RWPE2 (cell line): ENCODE data around the gene FGD5.

Experiments
- ATAC-seq: fragments of 200-7000 bp; cut with Tn5 transposase; 3 replicates; pipeline ENCODE4 v1.9.1; 2021; ENCODE audit warnings: low read depth
- DNase-seq: peaks from one replicate; pipeline ENCODE4 v3.0.0-alpha.2; 2020; ENCODE audit warnings: low spot score
- H3K27ac ChIP-seq: fragments of 450-650 bp; 2 replicates; pipeline ENCODE4 v1.5.1; 2017; ENCODE audit warnings: mild to moderate bottlenecking; ENCODE audit not compliant: poor library complexity, severe bottlenecking
- H3K27me3 ChIP-seq: fragments of 250-450 bp; sonication (Bioruptor Pico); 2 replicates; pipeline ENCODE4 v1.5.1; 2021; ENCODE audit warnings: mild to moderate bottlenecking, moderate library complexity; ENCODE audit not compliant: insufficient read depth, poor library complexity, severe bottlenecking
- H3K36me3 ChIP-seq: fragments of 250-450 bp; sonication (Bioruptor Pico); 2 replicates; pipeline ENCODE4 v1.5.1; 2020; ENCODE audit warnings: low read depth, mild to moderate bottlenecking, moderate library complexity
- H3K4me1 ChIP-seq: fragments of 250-450 bp; sonication (Bioruptor Pico); 2 replicates; pipeline ENCODE4 v1.5.1; 2021; ENCODE audit warnings: mild to moderate bottlenecking, moderate library complexity; ENCODE audit not compliant: insufficient read depth, poor library complexity, severe bottlenecking
- H3K4me3 ChIP-seq: fragments of 250-450 bp; sonication (Bioruptor Pico); 2 replicates; pipeline ENCODE4 v1.5.1; 2021; ENCODE audit warnings: mild to moderate bottlenecking, moderate library complexity; ENCODE audit not compliant: severe bottlenecking
- H3K9me3 ChIP-seq: fragments of 250-450 bp; sonication (Bioruptor Pico); 2 replicates; pipeline ENCODE4 v1.5.1; 2021; ENCODE audit warnings: mild to moderate bottlenecking, moderate library complexity; ENCODE audit not compliant: severe bottlenecking
- CTCF ChIP-seq: fragments of 450-650 bp; IDR thresholded peaks from one replicate; pipeline ENCODE4 v1.5.1; 2017; ENCODE audit warnings: mild to moderate bottlenecking, moderate library complexity; ENCODE audit not compliant: poor library complexity, severe bottlenecking

Gene FGD5

GRCh38 chr3:14802381-14802731, 16.4 kb upstream of the FGD5 start:
- no peak overlapping the region for H3K4me3 ChIP-seq
- TF ChIP-seq CTCF, result no peak
- no peaks in the 10 kb centered on the region for H3K36me3 ChIP-seq
- DNase-seq (no peak), ATAC-seq (no peak)
- H3K4me1 ChIP-seq, result no peaks in the 10 kb centered on the region
- peaks cover 9% of the 10 kb centered on the region for H3K27me3 ChIP-seq
- no peaks in the 10 kb centered on the region for H3K9me3 ChIP-seq
- no peak overlapping the region for H3K27ac ChIP-seq

- Histone ChIP-seq H3K4me1 (no peaks in the 10 kb centered on the region), H3K27me3 (peaks cover 9% of the 10 kb centered on the region), H3K9me3 (no peaks in the 10 kb centered on the region), H3K4me3 (no peak overlapping the region), H3K36me3 (no peaks in the 10 kb centered on the region), H3K27ac (no peak overlapping the region)
- TF ChIP-seq CTCF, result no peak
- DNase-seq (no peak), ATAC-seq (0 out of 3 replicates have a peak, but pooled peaks have one; percentile 14)
Measured at GRCh38 chr3:14803101-14803980, 15.4 kb upstream of the FGD5 start.

GRCh38 chr3:14803981-14804834, 14.6 kb upstream of the FGD5 start:
- Histone ChIP-seq H3K36me3 (no peaks in the 10 kb centered on the region), H3K4me3 (no peak overlapping the region), H3K27ac (no peak overlapping the region), H3K9me3 (no peaks in the 10 kb centered on the region), H3K27me3 (peaks cover 12% of the 10 kb centered on the region), H3K4me1 (no peaks in the 10 kb centered on the region)
- no peak for TF ChIP-seq CTCF
- ATAC-seq (no peak), DNase-seq (no peak)

- H3K36me3 ChIP-seq, result no peaks in the 10 kb centered on the region
- no peak for TF ChIP-seq CTCF
- no peak overlapping the region for H3K27ac ChIP-seq
- H3K4me3 ChIP-seq, result no peak overlapping the region
- H3K4me1 ChIP-seq, result no peaks in the 10 kb centered on the region
- H3K27me3 ChIP-seq, result peaks cover 21% of the 10 kb centered on the region
- ATAC-seq, result peak; percentile 36; the same call in 1 of the 3 replicates
- no peak for DNase-seq
- H3K9me3 ChIP-seq, result no peaks in the 10 kb centered on the region
Measured at GRCh38 chr3:14804835-14805780, 13.7 kb upstream of the FGD5 start.
